WTC11 (cell line): ENCODE results near the gene SLC29A3. TPM values are rescaled to one million over a fixed set of nuclear protein-coding genes. Genes with fewer than 3 reads are reported as not detected.

Experiments used
- ATAC-seq: fragments of 200-7000 bp; cut with Tn5 transposase; 2 replicates; pipeline ENCODE4 v1.10.0; 2021; ENCODE audit warnings: mild to moderate bottlenecking, moderate library complexity
- CTCF ChIA-PET: fragments of 300-600 bp; sonication (Branson Sonifier 250); formaldehyde crosslinking; loops from one replicate; lab custom pipeline; 2021; ENCODE audit warnings: antibody characterized with exemption; lab: Charles Lee
- POLR2A ChIA-PET: fragments of 350-600 bp; sonication (Branson Sonifier 250); formaldehyde crosslinking; loops from one replicate; lab custom pipeline; 2021; ENCODE audit warnings: antibody characterized with exemption; lab: Charles Lee
- DNase-seq: peaks from one replicate; pipeline ENCODE4 v3.0.0; 2021; ENCODE audit warnings: low spot score
- H3K27ac Mint-ChIP-seq: 2 replicates; pipeline ENCODE4 v1.8.0; 2021; ENCODE audit warnings: mixed read lengths
- H3K27me3 Mint-ChIP-seq: 2 replicates; pipeline ENCODE4 v1.8.0; 2021; ENCODE audit warnings: low read depth, mild to moderate bottlenecking, moderate library complexity, mixed read lengths
- H3K36me3 Mint-ChIP-seq: 2 replicates; pipeline ENCODE4 v1.8.0; 2021; ENCODE audit warnings: mixed read lengths
- H3K4me1 Mint-ChIP-seq: 2 replicates; pipeline ENCODE4 v1.8.0; 2022; ENCODE audit warnings: mixed read lengths
- H3K4me3 Mint-ChIP-seq: 2 replicates; pipeline ENCODE4 v1.8.0; 2021; ENCODE audit warnings: mild to moderate bottlenecking, moderate library complexity, mixed read lengths
- H3K9me3 Mint-ChIP-seq: 2 replicates; pipeline ENCODE4 v1.8.0; 2021; ENCODE audit warnings: mixed read lengths
- ATF1 ChIP-seq: sonication (generic); formaldehyde crosslinking; IDR thresholded peaks from 2 replicates; pipeline ENCODE4 v1.8.1; 2023; ENCODE audit warnings: mild to moderate bottlenecking, moderate library complexity, missing genetic modification reagents
- CREM ChIP-seq: sonication (generic); formaldehyde crosslinking; IDR thresholded peaks from 2 replicates; pipeline ENCODE4 v1.8.1; 2022; ENCODE audit warnings: mild to moderate bottlenecking, missing genetic modification reagents, moderate library complexity
- ETV6 ChIP-seq: sonication (generic); formaldehyde crosslinking; IDR thresholded peaks from 2 replicates; pipeline ENCODE4 v1.8.1; 2022; ENCODE audit warnings: mild to moderate bottlenecking, missing genetic modification reagents
- GTF2I ChIP-seq: fragments of 250-450 bp; sonication (Bioruptor Pico); conservative IDR thresholded peaks from 2 replicates; pipeline ENCODE4 v1.4.0; 2021; ENCODE audit warnings: mild to moderate bottlenecking
- JUN ChIP-seq: sonication (generic); formaldehyde crosslinking; IDR thresholded peaks from 2 replicates; pipeline ENCODE4 v1.8.0; 2023; ENCODE audit warnings: mild to moderate bottlenecking, missing genetic modification reagents
- KAT7 ChIP-seq: sonication (generic); formaldehyde crosslinking; IDR thresholded peaks from 2 replicates; pipeline ENCODE4 v1.8.1; 2023; ENCODE audit warnings: missing genetic modification reagents, mild to moderate bottlenecking, borderline replicate concordance
- NFYB ChIP-seq: sonication (generic); formaldehyde crosslinking; conservative IDR thresholded peaks from 2 replicates; pipeline ENCODE4 v1.8.0; 2022; ENCODE audit warnings: low read depth, missing genetic modification reagents
- PRRX2 ChIP-seq: fragments of 250-450 bp; sonication (Bioruptor Pico); IDR thresholded peaks from 2 replicates; pipeline ENCODE4 v1.8.0; 2021; ENCODE audit warnings: mild to moderate bottlenecking
- SP1 ChIP-seq: sonication (generic); formaldehyde crosslinking; conservative IDR thresholded peaks from 2 replicates; pipeline ENCODE4 v1.8.1; 2022; ENCODE audit warnings: missing genetic modification reagents
- STAT6 ChIP-seq: sonication (generic); formaldehyde crosslinking; conservative IDR thresholded peaks from 2 replicates; pipeline ENCODE4 v1.8.1; 2023; ENCODE audit warnings: mild to moderate bottlenecking, low read depth, missing genetic modification reagents, moderate library complexity
- TEAD1 ChIP-seq: sonication (generic); formaldehyde crosslinking; IDR thresholded peaks from 2 replicates; pipeline ENCODE4 v1.8.0; 2022; ENCODE audit warnings: mild to moderate bottlenecking, missing genetic modification reagents
- TEAD4 ChIP-seq: sonication (generic); formaldehyde crosslinking; IDR thresholded peaks from 2 replicates; pipeline ENCODE4 v1.8.0; 2022; ENCODE audit warnings: mild to moderate bottlenecking, missing genetic modification reagents
- TP53 ChIP-seq: sonication (generic); formaldehyde crosslinking; IDR thresholded peaks from 2 replicates; pipeline ENCODE4 v1.8.1; 2023; ENCODE audit warnings: mild to moderate bottlenecking, missing genetic modification reagents
- ZNF219 ChIP-seq: sonication (generic); formaldehyde crosslinking; IDR thresholded peaks from 2 replicates; pipeline ENCODE4 v1.8.0; 2023; ENCODE audit warnings: missing genetic modification reagents, mild to moderate bottlenecking, borderline replicate concordance
- ZNF263 ChIP-seq: sonication (generic); formaldehyde crosslinking; IDR thresholded peaks from 2 replicates; pipeline ENCODE4 v1.8.1; 2022; ENCODE audit warnings: low read depth, mild to moderate bottlenecking, moderate library complexity, missing genetic modification reagents
- total RNA-seq: library from RNA; stranded (reverse); gene quantifications from 3 replicates; pipeline ENCODE4 v1.2.3, GENCODE V29; 2021
- TF ChIP-seq, protein P1 (sequence below): sonication (generic); formaldehyde crosslinking; IDR thresholded peaks from 2 replicates; pipeline ENCODE4 v1.8.1; 2023; ENCODE audit warnings: mild to moderate bottlenecking, missing genetic modification reagents
- TF ChIP-seq, protein P2 (sequence below): sonication (generic); formaldehyde crosslinking; IDR thresholded peaks from 2 replicates; pipeline ENCODE4 v1.8.1; 2022; ENCODE audit warnings: missing genetic modification reagents, borderline replicate concordance
- TF ChIP-seq, protein P3 (sequence below): fragments of 200-600 bp; IDR thresholded peaks from 2 replicates; pipeline ENCODE4 v1.8.0; 2022; ENCODE audit warnings: antibody characterized with exemption
- TF ChIP-seq, protein P4 (sequence below): fragments of 250-450 bp; sonication (Bioruptor Pico); IDR thresholded peaks from 2 replicates; pipeline ENCODE4 v2.1.2; 2022; ENCODE audit warnings: mild to moderate bottlenecking, moderate library complexity
- TF ChIP-seq, protein P5 (sequence below): sonication (generic); formaldehyde crosslinking; IDR thresholded peaks from 2 replicates; pipeline ENCODE4 v1.8.1; 2022; ENCODE audit warnings: low read depth, missing genetic modification reagents, borderline replicate concordance

The SLC29A3 gene
- total RNA-seq, 1 experiment from 2014 or later, result 9.2 TPM

- TF ChIP-seq TEAD1 (CRISPR knock-in tag), result no peak
- TF ChIP-seq, protein P1, sequence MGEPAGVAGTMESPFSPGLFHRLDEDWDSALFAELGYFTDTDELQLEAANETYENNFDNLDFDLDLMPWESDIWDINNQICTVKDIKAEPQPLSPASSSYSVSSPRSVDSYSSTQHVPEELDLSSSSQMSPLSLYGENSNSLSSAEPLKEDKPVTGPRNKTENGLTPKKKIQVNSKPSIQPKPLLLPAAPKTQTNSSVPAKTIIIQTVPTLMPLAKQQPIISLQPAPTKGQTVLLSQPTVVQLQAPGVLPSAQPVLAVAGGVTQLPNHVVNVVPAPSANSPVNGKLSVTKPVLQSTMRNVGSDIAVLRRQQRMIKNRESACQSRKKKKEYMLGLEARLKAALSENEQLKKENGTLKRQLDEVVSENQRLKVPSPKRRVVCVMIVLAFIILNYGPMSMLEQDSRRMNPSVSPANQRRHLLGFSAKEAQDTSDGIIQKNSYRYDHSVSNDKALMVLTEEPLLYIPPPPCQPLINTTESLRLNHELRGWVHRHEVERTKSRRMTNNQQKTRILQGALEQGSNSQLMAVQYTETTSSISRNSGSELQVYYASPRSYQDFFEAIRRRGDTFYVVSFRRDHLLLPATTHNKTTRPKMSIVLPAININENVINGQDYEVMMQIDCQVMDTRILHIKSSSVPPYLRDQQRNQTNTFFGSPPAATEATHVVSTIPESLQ, result no peak
- TF ChIP-seq ZNF263, result no peak
- TF ChIP-seq ZNF219, result no peak
- TF ChIP-seq, protein P2, sequence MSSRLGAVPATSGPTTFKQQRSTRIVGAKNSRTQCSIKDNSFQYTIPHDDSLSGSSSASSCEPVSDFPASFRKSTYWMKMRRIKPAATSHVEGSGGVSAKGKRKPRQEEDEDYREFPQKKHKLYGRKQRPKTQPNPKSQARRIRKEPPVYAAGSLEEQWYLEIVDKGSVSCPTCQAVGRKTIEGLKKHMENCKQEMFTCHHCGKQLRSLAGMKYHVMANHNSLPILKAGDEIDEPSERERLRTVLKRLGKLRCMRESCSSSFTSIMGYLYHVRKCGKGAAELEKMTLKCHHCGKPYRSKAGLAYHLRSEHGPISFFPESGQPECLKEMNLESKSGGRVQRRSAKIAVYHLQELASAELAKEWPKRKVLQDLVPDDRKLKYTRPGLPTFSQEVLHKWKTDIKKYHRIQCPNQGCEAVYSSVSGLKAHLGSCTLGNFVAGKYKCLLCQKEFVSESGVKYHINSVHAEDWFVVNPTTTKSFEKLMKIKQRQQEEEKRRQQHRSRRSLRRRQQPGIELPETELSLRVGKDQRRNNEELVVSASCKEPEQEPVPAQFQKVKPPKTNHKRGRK (CRISPR knock-in tag), result no peak
- no peak for TF ChIP-seq JUN (CRISPR knock-in tag)
- no peak for TF ChIP-seq TEAD4
- TF ChIP-seq, protein P3, sequence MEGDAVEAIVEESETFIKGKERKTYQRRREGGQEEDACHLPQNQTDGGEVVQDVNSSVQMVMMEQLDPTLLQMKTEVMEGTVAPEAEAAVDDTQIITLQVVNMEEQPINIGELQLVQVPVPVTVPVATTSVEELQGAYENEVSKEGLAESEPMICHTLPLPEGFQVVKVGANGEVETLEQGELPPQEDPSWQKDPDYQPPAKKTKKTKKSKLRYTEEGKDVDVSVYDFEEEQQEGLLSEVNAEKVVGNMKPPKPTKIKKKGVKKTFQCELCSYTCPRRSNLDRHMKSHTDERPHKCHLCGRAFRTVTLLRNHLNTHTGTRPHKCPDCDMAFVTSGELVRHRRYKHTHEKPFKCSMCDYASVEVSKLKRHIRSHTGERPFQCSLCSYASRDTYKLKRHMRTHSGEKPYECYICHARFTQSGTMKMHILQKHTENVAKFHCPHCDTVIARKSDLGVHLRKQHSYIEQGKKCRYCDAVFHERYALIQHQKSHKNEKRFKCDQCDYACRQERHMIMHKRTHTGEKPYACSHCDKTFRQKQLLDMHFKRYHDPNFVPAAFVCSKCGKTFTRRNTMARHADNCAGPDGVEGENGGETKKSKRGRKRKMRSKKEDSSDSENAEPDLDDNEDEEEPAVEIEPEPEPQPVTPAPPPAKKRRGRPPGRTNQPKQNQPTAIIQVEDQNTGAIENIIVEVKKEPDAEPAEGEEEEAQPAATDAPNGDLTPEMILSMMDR, result no peak
- TF ChIP-seq PRRX2 (CRISPR knock-in tag), result no peak
- no peak for TF ChIP-seq ATF1 (CRISPR knock-in tag)
- TF ChIP-seq, protein P4, sequence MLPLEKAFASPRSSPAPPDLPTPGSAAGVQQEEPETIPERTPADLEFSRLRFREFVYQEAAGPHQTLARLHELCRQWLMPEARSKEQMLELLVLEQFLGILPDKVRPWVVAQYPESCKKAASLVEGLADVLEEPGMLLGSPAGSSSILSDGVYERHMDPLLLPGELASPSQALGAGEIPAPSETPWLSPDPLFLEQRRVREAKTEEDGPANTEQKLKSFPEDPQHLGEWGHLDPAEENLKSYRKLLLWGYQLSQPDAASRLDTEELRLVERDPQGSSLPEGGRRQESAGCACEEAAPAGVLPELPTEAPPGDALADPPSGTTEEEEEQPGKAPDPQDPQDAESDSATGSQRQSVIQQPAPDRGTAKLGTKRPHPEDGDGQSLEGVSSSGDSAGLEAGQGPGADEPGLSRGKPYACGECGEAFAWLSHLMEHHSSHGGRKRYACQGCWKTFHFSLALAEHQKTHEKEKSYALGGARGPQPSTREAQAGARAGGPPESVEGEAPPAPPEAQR, result no peak
- TF ChIP-seq, protein P5, sequence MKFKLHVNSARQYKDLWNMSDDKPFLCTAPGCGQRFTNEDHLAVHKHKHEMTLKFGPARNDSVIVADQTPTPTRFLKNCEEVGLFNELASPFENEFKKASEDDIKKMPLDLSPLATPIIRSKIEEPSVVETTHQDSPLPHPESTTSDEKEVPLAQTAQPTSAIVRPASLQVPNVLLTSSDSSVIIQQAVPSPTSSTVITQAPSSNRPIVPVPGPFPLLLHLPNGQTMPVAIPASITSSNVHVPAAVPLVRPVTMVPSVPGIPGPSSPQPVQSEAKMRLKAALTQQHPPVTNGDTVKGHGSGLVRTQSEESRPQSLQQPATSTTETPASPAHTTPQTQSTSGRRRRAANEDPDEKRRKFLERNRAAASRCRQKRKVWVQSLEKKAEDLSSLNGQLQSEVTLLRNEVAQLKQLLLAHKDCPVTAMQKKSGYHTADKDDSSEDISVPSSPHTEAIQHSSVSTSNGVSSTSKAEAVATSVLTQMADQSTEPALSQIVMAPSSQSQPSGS, result no peak
- TF ChIP-seq KAT7 (CRISPR knock-in tag), result no peak
- TF ChIP-seq NFYB, result no peak
- TF ChIP-seq CREM (CRISPR knock-in tag), result no peak
- TF ChIP-seq STAT6, result no peak
- TF ChIP-seq TP53 (CRISPR knock-in tag), result no peak
- no peak for TF ChIP-seq SP1 (CRISPR knock-in tag)
- no peak for TF ChIP-seq GTF2I (CRISPR knock-in tag)
- no peak for TF ChIP-seq ETV6 (CRISPR knock-in tag)
- no peak for DNase-seq
- Mint-ChIP-seq H3K27me3 (peaks cover 13% of the 10 kb centered on the region), H3K4me1 (peaks cover 18% of the 10 kb centered on the region), H3K9me3 (no peaks in the 10 kb centered on the region), H3K36me3 (no peaks in the 10 kb centered on the region), H3K27ac (no peak overlapping the region), H3K4me3 (no peak overlapping the region)
- no peak for ATAC-seq
- CTCF ChIA-PET, result interaction anchor here (1.4 to 7.5 kb wide), 14 partner anchors 28 to 496 kb away, joined by 3 to 120 read pairs (median 8); partner anchors contain the start of gene CDH23
- POLR2A ChIA-PET, result no interaction called here
Observed at GRCh38 chr10:71316056-71316785, 2.8 kb upstream of the SLC29A3 start.
